GM21737 (cell line): ENCODE results near the gene ZNF155.
"Not testable (repeated sequence)": the region's sequence is repeated elsewhere in the genome, so short reads cannot be mapped to it uniquely, and the experiment has no call there.

ENCODE experiments used
- ATAC-seq: cut with Tn5 transposase; IDR thresholded peaks from one replicate; pipeline ENCODE4 v1.9.1; 2021; ENCODE audit warnings: mild to moderate bottlenecking, moderate library complexity; ENCODE audit not compliant: unreplicated experiment

The ZNF155 gene

DNA sequence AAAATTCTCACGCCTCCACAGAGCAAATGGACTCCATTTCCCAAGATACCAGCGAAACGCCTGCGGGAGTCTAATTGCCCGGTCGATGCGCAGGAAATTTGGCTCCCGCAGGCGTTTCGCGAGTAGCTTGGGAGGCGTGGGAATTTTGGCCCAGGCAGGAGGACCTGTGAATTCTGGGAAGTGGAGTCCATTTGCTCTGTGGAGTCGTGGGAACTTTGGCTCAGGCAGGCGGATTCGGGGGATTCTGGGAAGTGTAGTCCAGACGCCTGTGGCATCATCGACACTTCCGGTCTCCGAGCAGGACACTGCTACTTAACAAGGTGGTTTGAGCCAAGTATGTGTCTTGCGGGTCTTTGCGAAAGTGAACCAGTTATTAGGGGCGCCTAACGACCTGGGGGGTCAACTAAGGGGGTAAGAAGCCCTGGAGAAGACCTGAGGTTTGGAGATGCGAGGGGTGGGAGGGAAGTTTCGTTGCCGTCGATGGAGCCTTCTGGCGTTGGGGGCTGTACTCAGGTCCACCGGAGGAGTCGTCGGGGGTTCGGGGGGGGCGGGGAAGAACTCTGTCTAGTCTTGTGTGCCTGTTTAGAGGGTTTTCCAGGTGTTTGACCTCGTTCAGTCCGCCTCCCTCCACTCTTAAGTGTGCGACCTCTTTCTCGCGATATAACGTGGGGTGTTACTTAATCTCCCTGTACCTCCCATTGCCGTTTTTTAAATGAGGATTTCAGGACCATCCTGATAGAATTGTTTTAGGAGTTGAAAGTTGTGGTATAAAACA lies at the start of gene ZNF155:
ZNF155 (plus strand) TSS at position 277 of the 775 bp plus-strand sequence. CDS start 4,356 bp downstream, outside the sequence.
- peak; percentile 76 for ATAC-seq

DNA sequence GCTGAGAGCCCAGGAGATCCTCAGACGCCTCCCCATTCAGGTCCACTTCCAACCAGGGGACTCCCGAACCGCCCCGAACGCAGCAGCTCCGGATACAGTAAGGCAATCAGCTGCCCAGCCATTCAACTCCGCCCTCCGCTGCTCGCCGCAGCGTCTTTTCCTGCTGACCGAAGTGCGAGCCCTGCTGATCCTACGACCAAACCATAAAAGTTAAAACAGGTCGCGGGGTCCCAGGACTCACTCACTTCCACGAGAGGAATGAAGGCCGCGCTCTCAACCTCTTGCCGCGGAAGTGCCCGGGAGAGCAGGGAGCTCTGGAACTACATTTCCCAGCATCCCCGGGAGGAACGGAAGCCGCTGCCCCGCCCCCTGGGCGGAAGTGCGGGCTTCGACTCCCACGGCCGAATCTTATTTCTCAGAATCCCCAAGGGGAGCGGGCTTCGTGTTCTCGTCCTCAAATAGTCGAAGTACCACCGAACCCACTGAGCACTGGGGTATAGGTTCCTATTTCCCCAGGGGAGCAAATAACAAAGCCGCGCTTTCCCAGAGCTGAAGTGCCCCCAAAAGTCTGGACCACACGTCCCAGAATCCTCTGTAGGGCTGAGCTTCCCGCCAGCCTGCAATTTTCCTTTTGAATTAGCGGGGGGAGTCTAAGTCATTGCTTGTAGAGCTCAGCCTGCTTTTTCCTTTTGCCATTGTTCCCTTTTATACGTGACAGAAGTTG lies 48.8 kb upstream of the ZNF155 start, which contains the start of gene ZNF45:
ZNF45 (minus strand) TSS at position 298 of the 724 bp plus-strand sequence. CDS start 13,097 bp downstream, outside the sequence.
- peak; percentile 95 for ATAC-seq

DNA sequence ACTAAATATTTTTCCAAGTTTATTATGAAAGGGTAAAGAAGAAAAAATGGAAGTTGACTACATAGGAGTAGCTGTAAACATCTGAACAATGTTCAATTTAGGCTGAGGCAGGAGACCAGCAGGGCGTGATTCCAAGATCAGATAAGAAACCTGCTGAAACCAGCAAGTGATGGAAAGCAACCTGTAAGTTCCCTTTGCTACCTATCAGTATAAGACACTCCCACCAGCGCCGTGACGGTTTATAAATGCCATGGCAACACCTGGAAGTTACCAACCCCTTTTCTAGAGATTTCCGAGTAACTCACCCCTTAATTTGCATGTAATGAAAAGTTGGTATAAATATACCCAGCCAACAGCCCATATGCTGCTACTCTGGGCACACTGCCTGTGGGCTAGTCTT lies 47.8 kb upstream of the ZNF155 start:
- ATAC-seq = no peak

DNA sequence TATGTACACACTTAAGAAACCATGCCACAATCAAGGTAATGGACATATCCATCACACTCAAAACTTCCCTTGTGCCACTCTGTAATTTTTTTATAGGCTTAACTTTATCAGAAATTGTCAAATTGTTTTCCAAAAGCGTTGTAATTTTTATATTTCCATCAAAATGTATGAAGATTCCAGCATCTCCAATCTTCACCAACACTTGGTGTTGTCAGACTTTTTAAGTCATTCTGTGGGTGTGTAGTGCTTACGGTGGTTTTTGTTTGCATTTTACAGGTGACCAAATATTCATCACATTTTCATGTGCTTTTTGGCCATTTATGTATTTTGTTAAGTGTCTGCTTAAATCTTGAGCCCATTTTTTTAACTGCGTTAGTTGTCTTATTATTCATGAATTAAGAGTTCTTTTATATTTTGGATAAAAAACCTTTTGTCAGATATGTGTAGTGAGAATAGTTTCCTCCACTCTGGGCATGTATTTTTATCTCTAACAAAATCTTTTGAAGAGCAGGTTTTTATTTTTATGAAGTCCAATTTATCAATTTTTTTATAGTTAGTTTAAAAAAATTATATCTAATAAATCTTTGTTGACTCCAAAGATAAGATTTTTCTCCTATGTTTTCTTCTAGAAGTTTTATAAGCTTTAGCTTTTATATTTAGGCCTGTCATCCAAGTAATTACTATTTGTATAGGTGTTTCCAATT lies 44.3 kb upstream of the ZNF155 start:
- no peak for ATAC-seq

DNA sequence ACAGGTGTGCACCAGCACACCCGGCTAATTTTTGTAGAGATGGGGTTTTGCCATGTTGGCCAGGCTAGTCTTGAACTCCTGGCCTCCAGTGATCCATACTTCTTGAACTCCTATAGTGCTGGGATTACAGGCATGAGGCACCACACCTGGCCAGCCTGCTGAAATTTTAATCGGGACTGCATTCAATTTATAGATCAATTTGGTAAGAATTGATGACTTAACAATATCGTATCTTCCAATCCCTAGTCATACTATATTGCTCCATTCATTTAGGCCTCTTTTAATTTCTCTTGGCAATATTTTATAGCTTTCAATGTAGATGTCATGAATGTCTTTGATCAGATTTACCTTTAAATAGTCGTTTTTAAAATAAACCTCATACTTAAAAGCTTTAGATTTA lies 43.3 kb upstream of the ZNF155 start:
- ATAC-seq = no peak

DNA sequence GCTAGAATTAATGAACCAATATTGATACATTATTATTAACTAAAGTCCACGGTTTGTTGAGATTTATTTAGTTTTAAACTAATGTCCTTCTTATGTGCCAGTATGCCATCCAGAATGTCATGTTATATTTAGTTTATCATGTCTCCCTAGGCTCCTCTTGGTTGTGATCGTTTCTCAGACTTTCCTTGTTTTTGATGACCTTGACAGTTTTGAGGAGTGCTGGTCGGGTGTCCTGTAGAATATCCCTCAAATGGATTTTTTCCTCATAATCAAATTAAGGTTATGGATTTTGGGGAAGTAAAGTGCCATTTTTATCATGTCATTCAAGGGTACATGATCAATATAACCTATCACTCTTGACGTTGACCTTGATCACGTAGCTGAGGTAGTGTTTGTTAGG lies 42.8 kb upstream of the ZNF155 start:
- no peak for ATAC-seq

DNA sequence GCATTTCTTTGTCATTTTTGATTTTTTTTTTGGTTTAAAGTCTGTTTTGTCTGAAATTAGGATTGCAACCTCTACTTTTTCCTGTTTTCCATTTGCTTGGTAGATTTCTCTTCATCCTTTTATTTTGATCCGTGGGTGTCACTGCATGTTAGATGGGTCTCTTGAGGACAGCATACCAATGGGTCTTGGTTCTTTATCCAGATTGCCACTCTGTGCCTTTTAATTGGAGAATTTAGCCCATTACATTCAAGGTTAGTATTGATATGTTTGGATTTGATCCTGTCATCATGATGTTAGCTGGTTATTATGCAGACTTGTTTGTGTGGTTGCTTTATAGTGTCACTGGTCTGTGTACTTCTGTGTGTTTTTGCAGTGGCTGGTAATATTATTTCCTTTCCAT lies 36.6 kb upstream of the ZNF155 start:
- ATAC-seq = not testable (repeated sequence)

DNA sequence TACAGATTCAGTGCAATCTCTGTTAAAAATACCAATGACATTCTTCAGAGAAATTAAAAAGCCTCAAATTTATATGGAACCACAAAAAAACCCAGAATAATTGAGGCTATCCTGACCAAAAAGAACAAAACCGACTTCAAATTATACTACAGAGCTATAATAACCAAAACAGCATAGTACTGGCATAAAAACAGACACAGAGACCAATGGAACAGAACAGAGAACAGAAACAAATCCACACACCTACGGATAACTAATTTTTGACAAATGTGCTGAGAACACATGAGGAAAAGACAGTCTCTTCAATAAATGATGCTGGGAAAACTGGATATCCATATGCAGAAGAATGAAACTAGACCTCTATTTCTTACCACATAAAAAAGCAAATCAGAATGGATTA lies 34.2 kb upstream of the ZNF155 start:
- not testable (repeated sequence) for ATAC-seq

DNA sequence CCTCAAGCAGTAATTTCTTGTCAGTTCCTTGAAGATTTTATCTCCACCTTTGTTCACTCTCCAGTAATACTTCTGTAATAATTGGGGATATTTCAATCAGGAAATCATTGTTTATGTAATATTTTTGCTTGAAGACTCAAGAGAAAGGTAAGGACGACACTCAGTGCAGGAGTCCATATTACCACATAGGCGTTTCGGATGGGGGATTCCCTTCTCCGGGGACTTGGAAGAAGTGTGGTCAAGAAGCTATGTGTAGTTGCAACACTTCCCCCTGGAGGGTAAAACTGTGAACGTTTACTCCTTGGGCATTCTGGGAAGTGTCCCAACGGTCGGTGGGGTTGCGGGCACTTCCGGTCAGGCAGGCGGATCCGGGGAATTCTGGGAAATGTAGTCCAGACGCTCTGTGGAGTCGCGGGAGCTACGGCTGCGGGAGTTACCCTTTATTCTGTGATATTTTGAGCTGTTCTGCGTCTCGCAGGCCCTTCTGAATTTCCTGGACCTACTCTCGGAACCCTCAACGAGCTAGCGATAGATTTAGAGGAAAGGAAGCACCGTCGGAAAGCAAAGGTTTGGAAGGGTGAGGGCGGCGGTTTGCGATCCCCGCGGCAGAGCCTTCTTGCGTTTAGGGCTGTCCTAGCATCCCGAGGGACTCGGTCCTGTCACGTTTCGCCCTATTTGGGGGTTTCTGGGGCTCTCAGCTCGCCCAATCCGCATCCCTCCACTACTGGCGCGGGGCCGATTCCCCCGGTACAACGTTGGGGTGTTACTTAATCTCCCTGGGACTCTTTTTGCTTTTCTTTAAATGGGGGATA lies 32.9 kb upstream of the ZNF155 start, which contains the start of gene ZNF221:
ZNF221 (plus strand) TSS at position 395 of the 812 bp plus-strand sequence. CDS start 11,499 bp downstream, outside the sequence.
- peak; percentile 83 for ATAC-seq

DNA sequence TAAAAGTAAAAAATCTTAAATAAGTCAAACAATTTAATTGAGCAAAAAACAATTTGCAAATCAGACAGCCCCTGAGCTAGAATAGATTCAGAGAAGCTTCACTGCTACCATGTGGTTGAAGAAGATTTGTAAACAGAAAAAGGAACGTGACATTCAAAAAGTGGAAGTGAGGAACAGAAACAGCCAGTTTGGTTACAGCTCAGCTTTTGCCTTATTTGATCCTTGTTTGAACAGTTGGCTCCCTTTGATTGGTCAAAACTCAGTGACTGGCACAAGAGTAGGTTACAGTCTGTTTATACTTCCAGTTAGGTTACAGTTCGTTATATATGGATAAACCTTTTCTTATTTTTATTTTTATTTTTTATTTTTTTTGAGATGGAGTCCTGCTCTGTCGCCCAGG lies 27.2 kb upstream of the ZNF155 start:
- no peak for ATAC-seq

DNA sequence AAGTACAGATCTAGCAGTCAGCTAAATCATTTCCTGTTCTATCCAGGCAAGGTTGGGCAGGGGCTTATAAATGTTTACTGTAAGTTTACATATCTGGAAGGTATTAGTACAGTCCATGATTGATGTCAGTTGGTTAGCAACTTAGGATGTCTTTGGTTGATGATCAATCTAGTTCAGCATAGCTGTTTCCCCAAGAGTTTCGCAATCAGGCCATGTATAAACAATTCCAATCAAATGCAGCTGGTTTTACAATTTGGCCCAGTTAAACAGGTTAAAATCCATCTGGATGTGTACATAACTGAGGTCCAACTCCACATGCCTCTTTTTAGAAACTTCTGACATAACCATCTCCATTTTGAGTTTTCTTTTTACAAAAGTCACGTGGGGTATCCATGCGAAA lies 26.1 kb upstream of the ZNF155 start:
- no peak for ATAC-seq

DNA sequence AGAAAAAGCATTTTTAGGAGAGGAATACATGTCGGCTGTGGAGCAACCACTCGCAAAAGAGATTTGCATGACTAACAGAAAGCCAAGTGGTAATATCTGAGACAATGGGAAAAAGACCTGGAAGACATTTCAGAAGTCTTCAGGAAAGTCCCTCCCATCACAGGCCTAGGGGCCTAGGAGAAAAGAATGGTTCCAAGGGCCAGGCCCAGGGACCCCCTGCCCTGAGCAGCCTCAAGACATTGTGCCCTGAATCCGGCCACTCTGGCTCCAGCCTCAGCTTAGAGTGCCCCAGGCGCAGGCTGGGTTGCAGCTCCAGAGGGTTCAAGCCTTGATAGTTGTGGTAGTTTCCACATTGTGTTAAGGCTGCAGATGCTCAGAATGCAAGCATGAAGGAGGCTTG lies 23.6 kb upstream of the ZNF155 start:
- ATAC-seq = no peak

DNA sequence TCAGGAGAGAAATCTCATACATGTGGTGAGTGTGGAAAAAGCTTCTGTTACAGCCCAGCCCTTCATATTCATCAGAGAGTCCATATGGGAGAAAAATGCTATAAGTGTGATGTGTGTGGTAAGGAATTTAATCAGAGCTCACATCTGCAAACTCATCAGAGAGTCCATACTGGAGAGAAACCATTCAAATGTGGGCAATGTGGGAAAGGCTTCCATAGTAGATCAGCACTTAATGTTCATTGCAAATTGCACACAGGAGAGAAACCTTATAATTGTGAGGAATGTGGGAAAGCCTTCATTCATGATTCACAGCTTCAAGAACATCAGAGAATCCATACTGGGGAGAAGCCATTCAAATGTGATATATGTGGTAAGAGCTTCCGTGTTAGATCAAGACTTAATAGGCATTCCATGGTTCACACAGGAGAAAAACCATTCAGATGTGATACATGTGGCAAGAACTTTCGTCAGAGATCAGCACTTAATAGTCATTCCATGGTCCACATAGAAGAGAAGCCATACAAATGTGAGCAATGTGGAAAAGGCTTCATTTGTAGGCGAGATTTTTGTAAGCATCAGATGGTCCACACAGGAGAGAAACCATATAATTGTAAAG lies 17.8 kb upstream of the ZNF155 start:
- no peak for ATAC-seq

DNA sequence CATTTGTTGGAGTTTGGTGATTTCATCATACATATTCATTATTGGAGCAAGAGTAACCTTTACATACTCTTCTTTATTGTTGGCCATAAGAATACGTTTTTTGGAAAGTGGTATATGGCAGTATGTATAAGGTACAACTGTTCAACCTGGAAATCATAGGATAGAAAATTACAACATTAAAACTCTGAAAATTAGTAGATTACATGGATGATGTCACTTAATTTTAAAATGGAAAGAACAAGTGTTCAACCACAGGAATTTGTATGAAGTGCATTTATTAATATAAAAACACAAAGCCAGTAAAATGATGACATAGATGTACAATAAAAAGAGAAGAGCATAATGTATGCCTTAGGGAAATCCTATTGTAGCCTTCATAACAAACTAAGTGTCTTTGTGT lies 7.3 kb upstream of the ZNF155 start:
- ATAC-seq = no peak

DNA sequence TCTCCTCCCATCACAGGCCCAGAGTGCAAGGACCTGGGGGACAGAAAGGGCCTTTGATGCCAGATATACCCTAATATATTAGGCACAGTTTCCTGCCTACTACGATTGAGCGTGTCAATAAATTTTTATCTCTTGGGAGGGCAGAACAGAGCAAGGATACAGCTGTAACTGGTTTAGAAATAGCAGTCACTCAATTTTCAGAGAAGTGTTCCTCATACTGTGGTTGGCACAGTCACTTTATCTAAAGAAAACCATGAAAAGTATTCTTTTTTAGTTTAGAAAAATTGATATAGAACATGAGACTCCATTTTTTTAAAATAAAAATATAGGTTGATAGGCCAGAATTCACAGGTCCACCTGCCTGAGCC lies 460 bp upstream of the ZNF155 start:
- peak; percentile 20 for ATAC-seq

DNA sequence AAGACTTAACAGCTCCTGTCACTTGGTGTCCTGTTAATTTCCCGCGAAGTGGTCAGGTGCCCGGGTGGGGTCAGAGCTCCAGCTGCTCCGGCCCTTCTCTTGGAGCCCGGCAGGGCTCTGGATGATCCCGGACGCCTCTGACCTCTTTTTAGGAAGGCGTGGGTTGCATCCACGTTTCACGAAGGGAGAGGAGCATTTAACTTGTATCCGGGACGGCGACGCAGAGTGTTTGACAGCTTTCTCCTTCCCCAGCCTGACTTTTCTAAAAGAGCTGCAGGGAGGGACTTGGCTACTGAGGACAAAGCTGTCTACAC lies 656 bp downstream of the ZNF155 start:
- no peak for ATAC-seq

DNA sequence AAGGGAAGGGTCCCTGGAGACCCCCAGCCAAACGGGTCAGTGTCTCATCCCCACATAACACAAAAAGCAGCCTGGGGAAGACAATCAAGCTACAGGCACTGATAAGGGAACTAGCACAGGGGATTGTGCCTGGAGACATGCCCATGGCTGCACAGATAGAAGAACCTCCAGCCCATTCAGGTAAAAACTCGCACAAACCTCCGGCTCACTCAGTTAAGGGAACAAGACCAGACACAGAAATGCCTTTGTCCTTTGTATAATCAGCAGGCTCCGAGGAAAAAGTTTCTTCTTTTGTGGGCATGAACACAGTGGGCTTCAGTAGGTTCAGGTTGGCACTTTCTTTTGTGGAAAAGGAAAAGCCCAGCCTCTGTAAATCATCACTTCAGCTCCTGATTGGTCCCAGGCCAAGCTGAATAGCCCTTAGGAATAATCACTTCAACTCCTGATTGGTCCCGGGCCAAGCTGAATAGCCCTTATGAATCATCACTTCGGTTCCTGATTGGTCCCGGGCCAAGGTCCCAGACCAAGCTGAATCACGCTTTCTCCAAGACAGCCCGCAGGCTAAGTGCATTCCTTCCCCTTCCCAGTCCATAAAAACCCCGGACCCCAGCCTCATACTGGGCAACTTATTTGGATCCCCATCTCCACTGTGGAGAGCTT lies 13.8 kb downstream of the ZNF155 start:
- no peak for ATAC-seq

DNA sequence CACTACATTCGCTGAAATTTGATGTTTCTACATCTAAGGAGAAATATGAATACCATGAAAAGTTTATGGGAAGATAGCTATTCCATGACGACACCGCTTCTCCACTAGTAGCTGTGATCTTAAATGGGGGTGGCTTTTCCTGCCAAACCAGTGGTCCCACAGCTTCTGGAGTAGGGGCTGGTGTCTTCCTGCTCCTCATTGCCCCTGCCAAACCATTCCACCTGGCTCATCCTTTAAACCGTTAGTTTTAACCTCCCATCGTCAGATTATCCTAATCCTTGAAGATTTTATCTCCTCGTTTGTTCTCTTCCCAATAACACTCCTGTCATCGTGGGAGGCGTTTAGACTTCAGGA lies 18.2 kb downstream of the ZNF155 start:
- ATAC-seq = no peak

DNA sequence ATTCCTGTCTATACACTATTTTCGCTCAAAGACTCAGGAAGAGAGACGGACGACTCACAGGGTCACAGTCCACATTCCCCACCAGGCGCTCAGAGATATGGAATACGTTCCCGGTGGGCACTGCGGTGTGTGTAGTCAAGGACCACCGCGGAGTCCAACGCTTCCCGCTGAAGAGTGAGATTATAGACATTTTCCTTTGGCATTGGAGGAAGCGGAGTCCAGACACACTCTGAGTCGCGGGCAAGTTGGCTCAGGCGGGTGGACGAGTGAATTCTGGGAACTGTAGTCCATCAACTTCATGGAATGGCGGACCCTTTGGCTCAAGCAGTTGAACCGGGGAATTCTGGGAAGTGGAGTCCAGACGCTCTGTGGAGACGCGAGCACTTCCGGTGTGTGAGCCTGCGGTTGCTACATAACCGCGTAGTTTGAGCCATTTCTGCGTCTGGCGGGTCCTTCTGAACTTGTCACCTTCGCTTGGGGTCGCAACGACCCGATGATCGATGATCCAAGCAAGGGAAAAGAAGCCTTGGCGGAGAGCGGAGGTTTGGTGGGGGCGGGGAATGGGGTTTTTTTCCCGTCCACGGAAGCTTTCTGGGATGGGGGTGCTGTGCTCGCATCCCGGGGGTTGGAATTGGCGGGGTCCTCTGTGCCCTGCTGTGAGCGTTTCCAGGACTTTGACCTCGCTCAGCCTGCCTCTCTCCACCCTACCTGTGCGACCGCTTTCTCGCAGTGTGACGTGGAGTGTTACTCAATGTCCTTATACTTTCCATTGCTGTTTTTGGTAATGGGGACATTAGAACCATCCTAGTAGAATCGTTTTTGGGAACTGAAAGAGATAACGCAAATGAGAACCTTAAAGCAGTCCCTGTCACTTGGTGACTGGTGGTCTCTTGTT lies 18.8 kb downstream of the ZNF155 start, which contains the start of gene ZNF230:
ZNF230 (plus strand) TSS at position 392 of the 895 bp plus-strand sequence. CDS start 4,122 bp downstream, outside the sequence.
- ATAC-seq = peak; percentile 94
